ENCODE measurements around the gene PNPLA2.

DNA sequence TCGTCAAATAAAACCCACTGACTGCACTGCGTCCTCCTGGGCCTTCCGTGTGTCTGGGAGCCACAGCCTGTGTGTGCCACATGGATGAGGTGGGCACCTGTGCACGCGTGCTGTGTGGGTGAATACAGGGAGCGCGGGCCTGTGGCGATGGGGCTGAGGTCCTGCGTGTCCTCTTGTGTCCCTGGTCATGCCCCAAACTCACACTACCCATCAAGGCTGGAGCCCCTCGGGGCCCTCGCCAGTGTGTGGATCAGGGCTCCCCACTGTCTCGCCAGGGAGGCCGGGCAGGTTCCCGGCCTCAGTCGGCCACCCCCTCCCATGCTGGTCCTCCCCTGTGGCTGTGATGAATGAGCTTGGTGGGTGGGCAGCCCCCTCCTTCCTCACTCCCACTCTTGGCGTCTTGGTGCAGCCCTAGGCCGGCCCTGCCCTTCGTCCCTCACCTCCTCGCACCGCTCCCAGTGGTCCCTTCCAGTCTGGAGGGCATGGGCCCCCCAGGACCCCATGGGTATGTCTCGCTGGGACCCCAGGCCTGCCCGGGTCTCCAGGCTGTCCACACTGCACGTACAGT, 13.3 kb downstream of the PNPLA2 start:
- no peak for TF ChIP-seq GLIS3 (CRISPR knock-in tag; IDR thresholded peaks at IDR 0.05)
- TF ChIP-seq RARB (CRISPR knock-in tag; IDR thresholded peaks at IDR 0.05), result no peak
- TF ChIP-seq, protein P1, sequence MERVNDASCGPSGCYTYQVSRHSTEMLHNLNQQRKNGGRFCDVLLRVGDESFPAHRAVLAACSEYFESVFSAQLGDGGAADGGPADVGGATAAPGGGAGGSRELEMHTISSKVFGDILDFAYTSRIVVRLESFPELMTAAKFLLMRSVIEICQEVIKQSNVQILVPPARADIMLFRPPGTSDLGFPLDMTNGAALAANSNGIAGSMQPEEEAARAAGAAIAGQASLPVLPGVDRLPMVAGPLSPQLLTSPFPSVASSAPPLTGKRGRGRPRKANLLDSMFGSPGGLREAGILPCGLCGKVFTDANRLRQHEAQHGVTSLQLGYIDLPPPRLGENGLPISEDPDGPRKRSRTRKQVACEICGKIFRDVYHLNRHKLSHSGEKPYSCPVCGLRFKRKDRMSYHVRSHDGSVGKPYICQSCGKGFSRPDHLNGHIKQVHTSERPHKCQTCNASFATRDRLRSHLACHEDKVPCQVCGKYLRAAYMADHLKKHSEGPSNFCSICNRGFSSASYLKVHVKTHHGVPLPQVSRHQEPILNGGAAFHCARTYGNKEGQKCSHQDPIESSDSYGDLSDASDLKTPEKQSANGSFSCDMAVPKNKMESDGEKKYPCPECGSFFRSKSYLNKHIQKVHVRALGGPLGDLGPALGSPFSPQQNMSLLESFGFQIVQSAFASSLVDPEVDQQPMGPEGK (CRISPR knock-in tag; IDR thresholded peaks at IDR 0.05; ENCODE audit: borderline replicate concordance), result no peak
- no peak for TF ChIP-seq ARNTL (CRISPR knock-in tag; IDR thresholded peaks at IDR 0.05; ENCODE audit: borderline replicate concordance, low read depth)
- TF ChIP-seq, protein P2, sequence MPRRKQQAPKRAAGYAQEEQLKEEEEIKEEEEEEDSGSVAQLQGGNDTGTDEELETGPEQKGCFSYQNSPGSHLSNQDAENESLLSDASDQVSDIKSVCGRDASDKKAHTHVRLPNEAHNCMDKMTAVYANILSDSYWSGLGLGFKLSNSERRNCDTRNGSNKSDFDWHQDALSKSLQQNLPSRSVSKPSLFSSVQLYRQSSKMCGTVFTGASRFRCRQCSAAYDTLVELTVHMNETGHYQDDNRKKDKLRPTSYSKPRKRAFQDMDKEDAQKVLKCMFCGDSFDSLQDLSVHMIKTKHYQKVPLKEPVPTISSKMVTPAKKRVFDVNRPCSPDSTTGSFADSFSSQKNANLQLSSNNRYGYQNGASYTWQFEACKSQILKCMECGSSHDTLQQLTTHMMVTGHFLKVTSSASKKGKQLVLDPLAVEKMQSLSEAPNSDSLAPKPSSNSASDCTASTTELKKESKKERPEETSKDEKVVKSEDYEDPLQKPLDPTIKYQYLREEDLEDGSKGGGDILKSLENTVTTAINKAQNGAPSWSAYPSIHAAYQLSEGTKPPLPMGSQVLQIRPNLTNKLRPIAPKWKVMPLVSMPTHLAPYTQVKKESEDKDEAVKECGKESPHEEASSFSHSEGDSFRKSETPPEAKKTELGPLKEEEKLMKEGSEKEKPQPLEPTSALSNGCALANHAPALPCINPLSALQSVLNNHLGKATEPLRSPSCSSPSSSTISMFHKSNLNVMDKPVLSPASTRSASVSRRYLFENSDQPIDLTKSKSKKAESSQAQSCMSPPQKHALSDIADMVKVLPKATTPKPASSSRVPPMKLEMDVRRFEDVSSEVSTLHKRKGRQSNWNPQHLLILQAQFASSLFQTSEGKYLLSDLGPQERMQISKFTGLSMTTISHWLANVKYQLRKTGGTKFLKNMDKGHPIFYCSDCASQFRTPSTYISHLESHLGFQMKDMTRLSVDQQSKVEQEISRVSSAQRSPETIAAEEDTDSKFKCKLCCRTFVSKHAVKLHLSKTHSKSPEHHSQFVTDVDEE (CRISPR knock-in tag; IDR thresholded peaks at IDR 0.05), result no peak
